Glutamatergic neuron (in vitro differentiated cells): Measurements from ENCODE around the gene KRT74. TPM values are rescaled to one million over a fixed set of nuclear protein-coding genes. Genes with fewer than 3 reads are reported as not detected.

Source experiments
- DNase-seq: peaks from one replicate; pipeline ENCODE4 v3.0.0; 2022
- H3K27ac Mint-ChIP-seq: one replicate; pipeline ENCODE4 v1.8.0; 2020; ENCODE audit warnings: mild to moderate bottlenecking, mixed read lengths, inconsistent platforms; ENCODE audit not compliant: unreplicated experiment
- H3K27me3 Mint-ChIP-seq: one replicate; pipeline ENCODE4 v1.8.0; 2020; ENCODE audit warnings: mild to moderate bottlenecking, moderate library complexity, mixed read lengths, inconsistent platforms; ENCODE audit not compliant: unreplicated experiment
- H3K36me3 Mint-ChIP-seq: one replicate; pipeline ENCODE4 v1.8.0; 2020; ENCODE audit warnings: mild to moderate bottlenecking, mixed read lengths, inconsistent platforms; ENCODE audit not compliant: unreplicated experiment
- H3K4me1 Mint-ChIP-seq: one replicate; pipeline ENCODE4 v1.8.0; 2020; ENCODE audit warnings: mild to moderate bottlenecking, low read depth, mixed read lengths, inconsistent platforms; ENCODE audit not compliant: unreplicated experiment
- H3K4me3 Mint-ChIP-seq: one replicate; pipeline ENCODE4 v1.8.0; 2020; ENCODE audit warnings: mild to moderate bottlenecking, mixed read lengths, inconsistent platforms; ENCODE audit not compliant: unreplicated experiment
- H3K9me3 Mint-ChIP-seq: one replicate; pipeline ENCODE4 v1.8.0; 2020; ENCODE audit warnings: mild to moderate bottlenecking, moderate library complexity, mixed read lengths, inconsistent platforms; ENCODE audit not compliant: unreplicated experiment
- CTCF ChIP-seq: fragments of 200-600 bp; sonication (generic); IDR thresholded peaks from one replicate; pipeline ENCODE4 v1.5.0; 2021; ENCODE audit not compliant: partially characterized antibody, unreplicated experiment
- total RNA-seq: library from RNA; stranded (reverse); fragmentation: NEBNext Ultra II Directional; extraction: Animal tissue kit (Norgen Biotek cat#: 25700); gene quantifications from one replicate; pipeline ENCODE4 v1.2.1, GENCODE V29; 2021; ENCODE audit not compliant: unreplicated experiment

KRT74 gene
- total RNA-seq, 1 donor from 2014 or later: not detected

GRCh38 chr12:52578469-52578868 is 4.8 kb upstream of the KRT74 start:
- Mint-ChIP-seq H3K4me1 (no peaks in the 10 kb centered on the region), H3K27me3 (peaks cover 5% of the 10 kb centered on the region), H3K27ac (no peak overlapping the region), H3K36me3 (no peaks in the 10 kb centered on the region), H3K9me3 (no peaks in the 10 kb centered on the region), H3K4me3 (no peak overlapping the region)
- no peak for TF ChIP-seq CTCF
- no peak for DNase-seq

GRCh38 chr12:52577316-52577715 is 3.7 kb upstream of the KRT74 start:
- TF ChIP-seq CTCF: no peak

GRCh38 chr12:52575948-52576347 is 2.3 kb upstream of the KRT74 start:
- no peak for DNase-seq
- H3K4me1 Mint-ChIP-seq: no peaks in the 10 kb centered on the region
- H3K36me3 Mint-ChIP-seq: no peaks in the 10 kb centered on the region
- H3K27me3 Mint-ChIP-seq: peaks cover 7% of the 10 kb centered on the region
- no peak for TF ChIP-seq CTCF
- H3K9me3 Mint-ChIP-seq: no peaks in the 10 kb centered on the region
- no peak overlapping the region for H3K27ac Mint-ChIP-seq
- H3K4me3 Mint-ChIP-seq: no peak overlapping the region

More at GRCh38 chr12:52577316-52577715, 3.7 kb upstream of the KRT74 start:
- no peaks in the 10 kb centered on the region for H3K9me3 Mint-ChIP-seq
- H3K4me1 Mint-ChIP-seq: no peaks in the 10 kb centered on the region
- no peaks in the 10 kb centered on the region for H3K36me3 Mint-ChIP-seq
- no peak for DNase-seq
- H3K27me3 Mint-ChIP-seq: peaks cover 8% of the 10 kb centered on the region
- no peak overlapping the region for H3K4me3 Mint-ChIP-seq
- H3K27ac Mint-ChIP-seq: no peak overlapping the region

GRCh38 chr12:52575256-52575655 is 1.6 kb upstream of the KRT74 start:
- TF ChIP-seq CTCF: no peak
- H3K4me1 Mint-ChIP-seq: no peaks in the 10 kb centered on the region
- peaks cover 7% of the 10 kb centered on the region for H3K27me3 Mint-ChIP-seq
- no peak overlapping the region for H3K27ac Mint-ChIP-seq
- H3K36me3 Mint-ChIP-seq: no peaks in the 10 kb centered on the region
- no peak overlapping the region for H3K4me3 Mint-ChIP-seq
- no peaks in the 10 kb centered on the region for H3K9me3 Mint-ChIP-seq
- DNase-seq: no peak

GRCh38 chr12:52573306-52573705 is 337 bp downstream of the KRT74 start:
- Mint-ChIP-seq H3K9me3 (no peaks in the 10 kb centered on the region), H3K4me1 (no peaks in the 10 kb centered on the region), H3K27me3 (peaks cover 7% of the 10 kb centered on the region), H3K27ac (no peak overlapping the region), H3K4me3 (no peak overlapping the region), H3K36me3 (no peaks in the 10 kb centered on the region)
- DNase-seq: no peak
- TF ChIP-seq CTCF: no peak
